ENCODE results near the gene SPEN. TPM values are rescaled to one million over a fixed set of nuclear protein-coding genes. Genes with fewer than 3 reads are reported as not detected.

The SPEN gene
- polyA plus RNA-seq, 1 experiment: 4.6 TPM

- H3K4me3 ChIP-seq (ENCODE audit: low read depth, low read length): no peak overlapping the region
- POLR2A ChIA-PET: no interaction called here
- DNase-seq (ENCODE audit: low read depth): no peak
- peaks cover 6% of the 10 kb centered on the region for H3K36me3 ChIP-seq (ENCODE audit: control insufficient read depth, insufficient read depth, low read length)
- CTCF ChIA-PET: interaction anchor here (0.9 to 2.4 kb wide), 5 partner anchors 7 to 136 kb away, joined by 3 to 11 read pairs (median 4); partner anchors contain the start of gene ZBTB17
- H3K27me3 ChIP-seq (ENCODE audit: control insufficient read depth, insufficient read depth, low read length): no peaks in the 10 kb centered on the region
- TF ChIP-seq CTCF (IDR thresholded peaks at IDR 0.05; ENCODE audit: insufficient read depth, low read depth, low read length): no peak
Observed at GRCh38 chr1:15965228-15965767, 117.8 kb downstream of the SPEN start.

- ChIA-PET POLR2A (no interaction called here), CTCF (interaction anchor here (0.9 to 2.4 kb wide), 5 partner anchors 8 to 151 kb away, joined by 3 to 11 read pairs (median 4); partner anchors contain the start of gene ZBTB17)
- H3K27me3 ChIP-seq (ENCODE audit: control insufficient read depth, insufficient read depth, low read length): no peaks in the 10 kb centered on the region
- peaks cover 6% of the 10 kb centered on the region for H3K36me3 ChIP-seq (ENCODE audit: control insufficient read depth, insufficient read depth, low read length)
- no peak overlapping the region for H3K4me3 ChIP-seq (ENCODE audit: low read depth, low read length)
- no peak for DNase-seq (ENCODE audit: low read depth)
- TF ChIP-seq CTCF (IDR thresholded peaks at IDR 0.05; ENCODE audit: insufficient read depth, low read depth, low read length): no peak
Observed at GRCh38 chr1:15966081-15966955, 118.8 kb downstream of the SPEN start.

GRCh38 chr1:15966956-15967344 is 119.4 kb downstream of the SPEN start:
- H3K4me3 ChIP-seq (ENCODE audit: low read depth, low read length): no peak overlapping the region
- H3K27me3 ChIP-seq (ENCODE audit: control insufficient read depth, insufficient read depth, low read length): no peaks in the 10 kb centered on the region
- no peak for DNase-seq (ENCODE audit: low read depth)
- ChIA-PET CTCF (interaction anchor here (0.6 to 2.4 kb wide), 3 partner anchors 9 to 152 kb away, joined by 3 to 11 read pairs (median 5); partner anchors contain the start of gene ZBTB17), POLR2A (no interaction called here)
- H3K36me3 ChIP-seq (ENCODE audit: control insufficient read depth, insufficient read depth, low read length): peaks cover 6% of the 10 kb centered on the region
- no peak for TF ChIP-seq CTCF (IDR thresholded peaks at IDR 0.05; ENCODE audit: insufficient read depth, low read depth, low read length)

GRCh38 chr1:15968172-15968571 is 120.7 kb downstream of the SPEN start:
- no peak for DNase-seq (ENCODE audit: low read depth)
- TF ChIP-seq CTCF (IDR thresholded peaks at IDR 0.05; ENCODE audit: insufficient read depth, low read depth, low read length): no peak
- no peak overlapping the region for H3K4me3 ChIP-seq (ENCODE audit: low read depth, low read length)
- ChIA-PET CTCF (no interaction called here), POLR2A (no interaction called here)
- H3K27me3 ChIP-seq (ENCODE audit: control insufficient read depth, insufficient read depth, low read length): no peaks in the 10 kb centered on the region
- H3K36me3 ChIP-seq (ENCODE audit: control insufficient read depth, insufficient read depth, low read length): peaks cover 10% of the 10 kb centered on the region

GRCh38 chr1:15969321-15969880 is 121.9 kb downstream of the SPEN start:
- ChIA-PET POLR2A (no interaction called here), CTCF (no interaction called here)

More at GRCh38 chr1:15969321-15969880, 121.9 kb downstream of the SPEN start:
- DNase-seq (ENCODE audit: low read depth): no peak
- Histone ChIP-seq H3K4me3 (ENCODE audit: low read depth, low read length) (no peak overlapping the region), H3K36me3 (ENCODE audit: control insufficient read depth, insufficient read depth, low read length) (peaks cover 10% of the 10 kb centered on the region), H3K27me3 (ENCODE audit: control insufficient read depth, insufficient read depth, low read length) (no peaks in the 10 kb centered on the region)
- no peak for TF ChIP-seq CTCF (IDR thresholded peaks at IDR 0.05; ENCODE audit: insufficient read depth, low read depth, low read length)
